ENCODE measurements around the gene GSPT1.

- TF ChIP-seq CTCF (IDR thresholded peaks at IDR 0.05; ENCODE audit: poor library complexity, severe bottlenecking) (no peak), EZH2 (IDR thresholded peaks at IDR 0.05; ENCODE audit: borderline replicate concordance, insufficient read depth, low read length, poor library complexity, severe bottlenecking) (no peak), POLR2AphosphoS5 (IDR thresholded peaks at IDR 0.05) (no peak), TAF1 (IDR thresholded peaks at IDR 0.05; ENCODE audit: low read depth) (no peak), RAD21 (conservative IDR thresholded peaks at IDR 0.05) (no peak), EP300 (conservative IDR thresholded peaks at IDR 0.05; ENCODE audit: poor library complexity, severe bottlenecking) (no peak), SMC3 (conservative IDR thresholded peaks at IDR 0.05; ENCODE audit: poor library complexity) (no peak), REST (IDR thresholded peaks at IDR 0.05; ENCODE audit: borderline replicate concordance) (no peak)
Measured at GRCh38 chr16:11819798-11820197, 96.0 kb downstream of the GSPT1 start.

Measured in neural cell (in vitro differentiated cells).